Activated CD4-positive, CD25-positive, alpha-beta regulatory T cell (primary cell): ENCODE data around the gene ARMCX5.

ENCODE experiments used
- DNase-seq, 4 experiments: peaks; one replicate each; lab custom pipeline; 2025; lab: John Stamatoyannopoulos, UW

Gene ARMCX5

GRCh38 chrX:102599084-102599950, at the start of gene ARMCX5:
Gene ARMCX5, plus strand, starts transcription at chrX:102599515. Its CDS starts 2,627 bp downstream, at chrX:102602142.
- peak; percentile 7 to 56 (median 26) for DNase-seq

GRCh38 chrX:102558607-102559006, 40.7 kb upstream of the ARMCX5 start:
- no peak for DNase-seq

GRCh38 chrX:102560423-102561068, 38.8 kb upstream of the ARMCX5 start:
- no peak for DNase-seq

- DNase-seq: no peak
These were observed 18.4 kb upstream of the ARMCX5 start for GRCh38 chrX:102580891-102581290.

GRCh38 chrX:102593367-102593766, 5.9 kb upstream of the ARMCX5 start:
- no peak for DNase-seq

- DNase-seq: no peak
These were observed 750 bp downstream of the ARMCX5 start for GRCh38 chrX:102599951-102600579.

GRCh38 chrX:102604327-102604726, 5.0 kb downstream of the ARMCX5 start:
- DNase-seq: no peak

GRCh38 chrX:102606115-102606514, 6.8 kb downstream of the ARMCX5 start:
- no peak for DNase-seq

GRCh38 chrX:102610905-102611304, 11.6 kb downstream of the ARMCX5 start:
- no peak for DNase-seq

- no peak for DNase-seq
These were observed 24.8 kb downstream of the ARMCX5 start for GRCh38 chrX:102624105-102624504.

GRCh38 chrX:102627640-102628039, 28.3 kb downstream of the ARMCX5 start:
- DNase-seq: no peak

- DNase-seq: no peak
These were observed 38.2 kb downstream of the ARMCX5 start for GRCh38 chrX:102637561-102637960.

GRCh38 chrX:102650903-102651241, 51.6 kb downstream of the ARMCX5 start:
- no peak for DNase-seq

GRCh38 chrX:102651242-102652011, 52.1 kb downstream of the ARMCX5 start, which contains the start of gene GPRASP1:
Gene GPRASP1, plus strand, starts transcription at chrX:102651483. Its CDS starts 2,431 bp downstream, at chrX:102653914.
- peak; percentile 1 to 31 (median 16) for DNase-seq

GRCh38 chrX:102652031-102652688, 52.8 kb downstream of the ARMCX5 start:
- DNase-seq: peak in 3 of 4 experiments; percentile 1 to 31 (median 24)
